ENCODE data around the gene SPDEF. TPM values are rescaled to one million over a fixed set of nuclear protein-coding genes. Genes with fewer than 3 reads are reported as not detected.

The SPDEF gene
- total RNA-seq, 1 experiment from 2014 or later = not detected

DNA sequence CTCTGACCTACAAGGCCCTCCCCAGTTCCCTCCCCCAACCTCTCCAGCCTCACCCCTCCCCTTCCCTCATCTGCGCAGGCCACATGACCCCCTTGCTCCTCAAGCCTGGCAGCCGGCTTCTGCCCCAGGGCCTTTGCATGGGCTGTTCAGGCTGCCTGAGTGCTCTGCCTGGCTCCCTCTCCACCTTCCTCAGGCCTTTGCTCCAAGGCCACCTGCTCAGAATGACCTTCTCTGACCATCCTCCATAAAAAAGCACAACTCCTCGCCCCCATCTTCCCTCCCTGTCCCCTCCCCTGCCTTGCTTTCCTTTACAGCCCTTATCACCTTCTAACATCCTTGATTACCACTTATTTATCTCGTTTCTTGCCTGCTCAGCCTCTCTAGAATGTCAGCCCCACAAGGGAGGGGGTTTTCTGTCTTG, 38.7 kb downstream of the SPDEF start:
- DNase-seq = no peak
- Histone ChIP-seq H3K36me3 (no peaks in the 10 kb centered on the region), H3K4me3 (no peak overlapping the region), H3K27me3 (no peaks in the 10 kb centered on the region), H3K9me3 (no peaks in the 10 kb centered on the region)

DNA sequence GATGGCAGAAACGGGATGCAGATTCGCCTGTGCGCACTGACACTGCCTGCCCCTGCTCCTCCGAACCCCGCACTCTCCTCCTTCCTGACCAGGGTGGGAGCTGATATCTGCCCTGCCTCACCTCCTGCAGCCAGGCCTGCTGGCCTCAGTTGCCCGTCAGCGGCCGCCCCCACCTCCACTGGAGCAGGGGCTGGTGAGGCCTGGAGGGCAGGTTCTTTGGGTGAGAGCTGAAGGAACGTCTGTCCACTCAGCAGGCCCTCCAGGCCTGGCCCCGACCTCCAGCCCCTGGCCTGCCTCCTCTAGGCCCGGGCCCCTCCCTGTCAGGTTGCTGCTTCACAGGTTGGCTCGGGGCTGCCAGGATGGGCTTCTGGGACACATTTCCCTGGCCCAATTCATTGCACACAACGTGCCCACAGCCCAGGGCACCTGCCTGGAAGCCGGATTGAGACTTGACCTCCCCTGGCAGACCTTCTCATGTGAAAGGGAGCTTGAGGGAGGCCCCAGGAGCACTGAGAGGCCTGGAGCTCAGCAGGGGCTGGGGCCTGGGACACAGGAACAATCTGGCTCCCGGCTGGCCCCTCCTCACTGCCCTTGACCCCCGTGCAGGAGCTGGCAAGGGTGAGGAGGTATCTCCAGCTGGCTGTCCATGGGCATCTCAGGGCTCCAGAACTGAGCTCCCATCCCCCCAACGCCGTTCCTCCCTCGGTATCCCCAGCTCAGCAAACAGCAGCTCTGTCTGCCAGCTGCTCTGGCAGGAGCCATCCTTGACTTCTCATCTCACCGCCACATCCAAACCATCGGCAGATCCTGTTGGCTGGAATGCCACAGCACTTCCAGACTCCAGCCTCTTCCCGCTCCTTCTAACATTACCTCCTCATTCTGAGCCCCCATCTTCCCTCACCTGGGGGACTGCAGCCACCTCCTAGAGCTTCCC, 39.5 kb downstream of the SPDEF start:
- no peaks in the 10 kb centered on the region for H3K9me3 ChIP-seq
- no peak overlapping the region for H3K4me3 ChIP-seq
- H3K27me3 ChIP-seq = no peaks in the 10 kb centered on the region
- DNase-seq = no peak
- H3K36me3 ChIP-seq = no peaks in the 10 kb centered on the region

DNA sequence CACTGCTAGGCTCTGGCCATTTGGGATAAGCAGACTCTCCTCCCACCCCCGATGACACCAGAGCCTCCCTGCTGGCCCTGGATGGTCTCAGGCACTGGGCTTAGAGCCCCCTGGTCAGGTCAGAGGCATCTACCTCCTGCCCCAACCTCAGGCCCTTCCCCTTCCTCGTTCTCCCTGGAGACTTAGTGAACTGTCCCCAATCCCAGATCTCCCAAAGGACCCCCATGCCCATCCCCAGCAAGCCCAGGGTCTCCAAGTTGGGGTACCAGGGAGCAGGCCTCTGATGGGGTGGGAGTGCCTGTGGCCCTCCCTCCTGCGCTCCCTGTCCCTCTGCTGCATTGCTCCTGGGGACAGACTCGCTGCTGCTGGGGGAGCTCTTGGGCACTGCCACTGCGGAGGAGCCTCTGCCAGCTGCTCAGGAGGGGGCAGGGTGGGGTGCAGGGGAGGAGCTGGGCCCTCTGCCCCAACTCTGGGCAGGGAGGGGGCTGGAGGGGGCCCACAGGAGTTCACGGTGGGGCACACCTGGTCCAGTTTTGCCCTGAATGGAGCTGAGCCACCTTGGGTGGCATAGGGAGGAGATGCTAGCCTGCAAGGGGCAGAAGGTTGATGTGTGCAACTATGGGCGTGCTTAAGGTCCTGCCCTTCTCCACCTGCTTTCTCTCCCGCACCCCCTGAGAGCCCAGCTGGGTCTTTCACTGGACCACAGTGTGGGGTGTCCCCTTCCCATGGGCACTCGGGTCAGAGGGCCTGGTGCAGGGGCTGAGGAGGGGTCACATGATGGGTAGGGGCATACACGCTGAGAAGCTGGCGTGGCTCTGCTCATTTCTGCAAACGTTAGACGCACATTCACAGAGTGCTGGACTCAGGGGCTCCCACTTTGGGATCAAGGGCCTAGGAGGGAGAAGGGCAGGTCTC, 40.4 kb downstream of the SPDEF start:
- Histone ChIP-seq H3K36me3 (no peaks in the 10 kb centered on the region), H3K27me3 (no peaks in the 10 kb centered on the region), H3K9me3 (no peaks in the 10 kb centered on the region), H3K4me3 (no peak overlapping the region)
- no peak for DNase-seq

DNA sequence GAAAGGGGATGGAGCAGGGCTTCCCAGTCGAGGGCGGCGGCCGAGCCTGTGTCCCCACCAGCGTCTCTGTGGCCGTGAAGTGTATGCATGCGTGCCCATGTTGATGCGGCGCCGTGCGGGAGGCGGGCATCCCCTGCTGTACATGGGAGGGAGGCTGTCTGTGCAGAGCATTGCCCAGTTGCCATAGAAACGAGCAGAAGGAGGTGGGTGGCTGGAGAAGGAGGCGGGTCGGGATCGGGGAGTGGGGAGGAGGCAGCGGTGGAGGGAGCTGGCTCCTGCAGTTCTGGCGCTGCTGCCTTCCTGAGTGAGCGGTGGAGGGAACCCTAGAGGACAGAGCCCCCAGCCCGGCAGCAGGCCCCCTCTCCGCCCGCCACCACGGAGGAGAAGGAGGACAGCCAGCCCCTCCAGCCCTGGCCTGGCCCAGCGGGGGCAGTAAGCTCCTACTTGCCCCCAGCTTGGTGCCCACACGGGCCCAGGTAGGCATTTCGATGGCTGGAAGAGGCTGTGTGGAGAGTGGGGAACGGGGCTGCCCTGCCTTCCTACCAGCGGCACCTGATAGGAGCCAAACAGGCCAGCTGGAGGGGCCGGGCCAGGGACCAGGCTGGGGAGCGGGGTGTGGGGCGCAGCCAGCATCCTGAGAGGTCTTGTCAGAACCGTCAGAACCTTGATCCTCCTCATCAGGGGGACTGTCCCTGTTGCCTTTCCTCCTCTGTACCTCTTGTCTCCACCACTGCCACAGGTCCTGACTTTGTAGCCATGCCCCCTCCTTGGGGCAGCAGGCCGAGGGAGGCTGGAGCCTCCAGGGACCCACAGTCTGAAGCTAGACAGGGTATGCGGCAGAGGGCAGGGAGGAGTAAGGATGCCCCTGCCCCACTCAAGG, 41.3 kb downstream of the SPDEF start:
- no peak overlapping the region for H3K4me3 ChIP-seq
- H3K36me3 ChIP-seq = no peaks in the 10 kb centered on the region
- DNase-seq = no peak
- H3K27me3 ChIP-seq = no peaks in the 10 kb centered on the region
- no peaks in the 10 kb centered on the region for H3K9me3 ChIP-seq

GRCh38 chr6:34514112-34514511, 42.0 kb downstream of the SPDEF start:
- DNase-seq = no peak
- H3K27me3 ChIP-seq = no peaks in the 10 kb centered on the region
- H3K36me3 ChIP-seq = no peaks in the 10 kb centered on the region
- no peak overlapping the region for H3K4me3 ChIP-seq
- H3K9me3 ChIP-seq = no peaks in the 10 kb centered on the region

- H3K4me3 ChIP-seq = no peak overlapping the region
- H3K36me3 ChIP-seq = no peaks in the 10 kb centered on the region
- H3K9me3 ChIP-seq = no peaks in the 10 kb centered on the region
- DNase-seq = no peak
- no peaks in the 10 kb centered on the region for H3K27me3 ChIP-seq
These were observed 42.5 kb downstream of the SPDEF start for GRCh38 chr6:34513646-34514045.

- no peaks in the 10 kb centered on the region for H3K9me3 ChIP-seq
- no peaks in the 10 kb centered on the region for H3K36me3 ChIP-seq
- H3K27me3 ChIP-seq = no peaks in the 10 kb centered on the region
- H3K4me3 ChIP-seq = no peak overlapping the region
- DNase-seq = no peak
These were observed 43.4 kb downstream of the SPDEF start for GRCh38 chr6:34512738-34513115.

GRCh38 chr6:34511915-34512737, 44.0 kb downstream of the SPDEF start:
- no peaks in the 10 kb centered on the region for H3K27me3 ChIP-seq
- H3K4me3 ChIP-seq = no peak overlapping the region
- no peaks in the 10 kb centered on the region for H3K36me3 ChIP-seq
- DNase-seq = no peak
- H3K9me3 ChIP-seq = no peaks in the 10 kb centered on the region

GRCh38 chr6:34511214-34511914, 44.8 kb downstream of the SPDEF start:
- H3K4me3 ChIP-seq = no peak overlapping the region
- DNase-seq = no peak
- no peaks in the 10 kb centered on the region for H3K9me3 ChIP-seq
- no peaks in the 10 kb centered on the region for H3K27me3 ChIP-seq
- no peaks in the 10 kb centered on the region for H3K36me3 ChIP-seq

DNA sequence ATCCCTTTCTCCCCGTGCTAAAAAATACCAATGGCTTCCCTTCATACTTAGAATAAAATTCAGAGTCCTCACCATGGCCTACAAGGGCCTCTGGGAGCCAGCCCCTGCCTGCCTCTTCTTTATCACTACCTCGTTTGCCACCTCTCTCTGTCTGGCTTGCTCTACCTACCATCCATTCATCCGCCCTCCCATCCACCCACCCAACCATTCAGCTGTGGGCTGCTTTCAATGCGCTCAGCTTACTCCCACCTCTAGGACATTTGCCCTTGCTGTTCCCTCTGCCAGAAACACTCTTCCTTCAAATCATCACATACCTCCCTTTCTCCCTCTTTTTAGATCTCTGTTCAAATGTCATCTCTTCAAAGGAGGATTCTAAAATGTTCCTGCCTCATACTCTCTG, 45.8 kb downstream of the SPDEF start:
- no peak for DNase-seq
- no peaks in the 10 kb centered on the region for H3K9me3 ChIP-seq

DNA sequence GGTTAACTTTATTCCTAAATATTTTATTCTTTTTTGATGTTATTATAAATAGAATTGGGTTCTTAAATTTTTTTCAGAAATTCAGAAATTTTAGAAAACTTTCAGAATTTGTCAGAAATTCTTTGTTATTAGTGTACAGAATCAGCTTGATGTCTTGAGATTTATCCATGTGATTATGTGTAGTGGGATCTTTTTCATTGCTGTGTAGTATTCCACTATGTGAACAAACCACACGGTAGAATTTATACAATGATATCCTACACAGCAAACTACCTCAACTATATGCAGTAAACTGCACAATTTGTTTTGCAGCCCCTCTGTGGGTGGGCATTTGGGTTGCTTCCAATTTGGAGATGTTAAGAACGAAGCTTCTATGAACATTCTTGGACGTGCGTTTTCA, 46.3 kb downstream of the SPDEF start:
- Histone ChIP-seq H3K4me3 (no peak overlapping the region), H3K36me3 (no peaks in the 10 kb centered on the region), H3K9me3 (no peaks in the 10 kb centered on the region), H3K27me3 (no peaks in the 10 kb centered on the region)
- no peak for DNase-seq

More for the DNA sequence above, 45.8 kb downstream of the SPDEF start:
- Histone ChIP-seq H3K4me3 (no peak overlapping the region), H3K27me3 (no peaks in the 10 kb centered on the region), H3K36me3 (no peaks in the 10 kb centered on the region)

DNA sequence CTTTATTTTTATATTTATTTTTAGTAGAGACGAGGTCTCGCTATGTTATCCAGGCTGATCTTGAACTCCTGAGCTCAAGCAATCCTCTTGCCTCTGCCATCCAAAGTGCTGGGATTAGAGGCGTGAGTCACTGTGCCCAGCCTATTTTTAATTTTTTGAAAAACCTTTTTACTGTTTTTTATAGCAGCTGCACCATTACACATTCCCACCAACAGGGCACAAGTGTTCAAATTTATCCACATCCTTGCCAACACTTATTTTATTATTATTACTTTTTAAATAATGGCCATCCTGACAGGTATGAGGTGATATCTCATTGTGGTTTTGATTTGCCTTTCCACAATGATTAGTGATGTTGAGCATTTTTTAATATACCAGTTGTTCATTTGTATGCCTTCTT, 47.7 kb downstream of the SPDEF start:
- H3K9me3 ChIP-seq = no peaks in the 10 kb centered on the region
- no peak overlapping the region for H3K4me3 ChIP-seq
- DNase-seq = no peak
- H3K27me3 ChIP-seq = no peaks in the 10 kb centered on the region
- H3K36me3 ChIP-seq = no peaks in the 10 kb centered on the region

GRCh38 chr6:34506718-34507117, 49.4 kb downstream of the SPDEF start:
- Histone ChIP-seq H3K4me3 (no peak overlapping the region), H3K9me3 (no peaks in the 10 kb centered on the region), H3K36me3 (no peaks in the 10 kb centered on the region), H3K27me3 (no peaks in the 10 kb centered on the region)
- no peak for DNase-seq

GRCh38 chr6:34497411-34497810, 58.7 kb downstream of the SPDEF start:
- Histone ChIP-seq H3K9me3 (no peaks in the 10 kb centered on the region; the same call in 1 of the 2 replicates), H3K4me3 (no peak overlapping the region), H3K36me3 (no peaks in the 10 kb centered on the region), H3K27me3 (no peaks in the 10 kb centered on the region)
- no peak for DNase-seq

GRCh38 chr6:34496103-34496685, 59.9 kb downstream of the SPDEF start:
- H3K27me3 ChIP-seq = no peaks in the 10 kb centered on the region
- H3K4me3 ChIP-seq = no peak overlapping the region
- DNase-seq = no peak
- H3K36me3 ChIP-seq = no peaks in the 10 kb centered on the region
- H3K9me3 ChIP-seq = no peaks in the 10 kb centered on the region; the same call in 1 of the 2 replicates

All from MG63 (cell line).